ENCODE results near the gene TLE7.

Gene TLE7

GRCh38 chr16:71464231-71464630 is 22.4 kb upstream of the TLE7 start:
- DNase-seq (no peak), ATAC-seq (replicated peaks) (no peak)
- Mint-ChIP-seq H3K4me3 (no peak overlapping the region), H3K9me3 (no peaks in the 10 kb centered on the region), H3K4me1 (peaks cover 8 to 19% of the 10 kb centered on the region in 2 donors), H3K27ac (no peak overlapping the region), H3K27me3 (no peaks in the 10 kb centered on the region), H3K36me3 (peaks cover 7 to 11% of the 10 kb centered on the region in 2 donors)

- Mint-ChIP-seq H3K9me3 (no peaks in the 10 kb centered on the region), H3K27ac (peak within 1 kb of the TSS; percentile 97), H3K4me3 (peak within 1 kb of the TSS; percentile 95 to 98), H3K27me3 (no peaks in the 10 kb centered on the region), H3K36me3 (peaks cover 7 to 15% of the 10 kb centered on the region in 2 donors), H3K4me1 (peaks cover 10 to 34% of the 10 kb centered on the region in 2 donors)
- DNase-seq (peak; percentile 84), ATAC-seq (replicated peaks) (peak; percentile 99 to 100)
Measured at GRCh38 chr16:71461686-71462648, 20.1 kb upstream of the TLE7 start, which contains the start of gene ZNF23. ZNF23 (minus strand) TSS chr16:71462247; CDS start chr16:71456796, 5,451 bp downstream.

GRCh38 chr16:71460941-71461340 is 19.1 kb upstream of the TLE7 start:
- peak overlapping the region; percentile 97 for H3K27ac Mint-ChIP-seq

GRCh38 chr16:71460236-71460635 is 18.4 kb upstream of the TLE7 start:
- Mint-ChIP-seq H3K4me3 (no peak overlapping the region), H3K27me3 (no peaks in the 10 kb centered on the region), H3K4me1 (peaks cover 10 to 34% of the 10 kb centered on the region in 2 donors), H3K27ac (no peak overlapping the region), H3K9me3 (no peaks in the 10 kb centered on the region), H3K36me3 (peaks cover 20 to 31% of the 10 kb centered on the region in 2 donors)
- ATAC-seq (replicated peaks): no peak
- no peak for DNase-seq

More at GRCh38 chr16:71460941-71461340, 19.1 kb upstream of the TLE7 start:
- H3K27me3 Mint-ChIP-seq: no peaks in the 10 kb centered on the region
- peak overlapping the region; percentile 95 to 98 for H3K4me3 Mint-ChIP-seq
- peaks cover 14 to 24% of the 10 kb centered on the region in 2 donors for H3K36me3 Mint-ChIP-seq
- no peak for DNase-seq
- ATAC-seq (replicated peaks): no peak
- H3K4me1 Mint-ChIP-seq: peaks cover 10 to 34% of the 10 kb centered on the region in 2 donors
- no peaks in the 10 kb centered on the region for H3K9me3 Mint-ChIP-seq

GRCh38 chr16:71459510-71459909 is 17.7 kb upstream of the TLE7 start:
- Mint-ChIP-seq H3K27me3 (no peaks in the 10 kb centered on the region), H3K36me3 (peaks cover 26 to 38% of the 10 kb centered on the region in 2 donors), H3K27ac (no peak overlapping the region), H3K9me3 (peaks cover 0 to 7% of the 10 kb centered on the region in 2 donors), H3K4me3 (no peak overlapping the region), H3K4me1 (peaks cover 10 to 34% of the 10 kb centered on the region in 2 donors)
- no peak for DNase-seq
- no peak for ATAC-seq (replicated peaks)

GRCh38 chr16:71456801-71457200 is 14.9 kb upstream of the TLE7 start:
- H3K27me3 Mint-ChIP-seq: no peaks in the 10 kb centered on the region
- H3K9me3 Mint-ChIP-seq: peaks cover 12 to 24% of the 10 kb centered on the region in 2 donors
- ATAC-seq (replicated peaks): no peak
- H3K27ac Mint-ChIP-seq: no peak overlapping the region
- no peak overlapping the region for H3K4me3 Mint-ChIP-seq
- peaks cover 2 to 18% of the 10 kb centered on the region in 2 donors for H3K4me1 Mint-ChIP-seq
- no peak for DNase-seq
- peaks cover 53 to 58% of the 10 kb centered on the region in 2 donors for H3K36me3 Mint-ChIP-seq

GRCh38 chr16:71453036-71453435 is 11.2 kb upstream of the TLE7 start:
- Mint-ChIP-seq H3K27me3 (no peaks in the 10 kb centered on the region), H3K4me3 (no peak overlapping the region), H3K36me3 (peaks cover 85 to 92% of the 10 kb centered on the region in 2 donors), H3K9me3 (peaks cover 24 to 47% of the 10 kb centered on the region in 2 donors), H3K4me1 (peaks cover 0 to 4% of the 10 kb centered on the region in 2 donors), H3K27ac (peak overlapping the region; percentile 37)
- ATAC-seq (replicated peaks) (no peak), DNase-seq (no peak)

- Mint-ChIP-seq H3K9me3 (peaks cover 32 to 41% of the 10 kb centered on the region in 2 donors), H3K36me3 (peaks cover 62 to 76% of the 10 kb centered on the region in 2 donors), H3K27me3 (no peaks in the 10 kb centered on the region), H3K27ac (peak overlapping the region; percentile 37), H3K4me3 (no peak overlapping the region), H3K4me1 (no peaks in the 10 kb centered on the region)
- ATAC-seq (replicated peaks) (no peak), DNase-seq (no peak)
Measured at GRCh38 chr16:71449020-71449419, 7.2 kb upstream of the TLE7 start.

- H3K27ac Mint-ChIP-seq: no peak overlapping the region
- peaks cover 59 to 73% of the 10 kb centered on the region in 2 donors for H3K36me3 Mint-ChIP-seq
- H3K4me1 Mint-ChIP-seq: no peaks in the 10 kb centered on the region
- peaks cover 34 to 41% of the 10 kb centered on the region in 2 donors for H3K9me3 Mint-ChIP-seq
- H3K27me3 Mint-ChIP-seq: no peaks in the 10 kb centered on the region
- ATAC-seq (replicated peaks): no peak
- DNase-seq: no peak
- no peak overlapping the region for H3K4me3 Mint-ChIP-seq
Measured at GRCh38 chr16:71448274-71448866, 6.5 kb upstream of the TLE7 start.

GRCh38 chr16:71443714-71444113 is 1.9 kb upstream of the TLE7 start:
- Mint-ChIP-seq H3K9me3 (peaks cover 10 to 15% of the 10 kb centered on the region in 2 donors), H3K27me3 (peaks cover 17 to 22% of the 10 kb centered on the region in 2 donors), H3K4me1 (peaks cover 6 to 7% of the 10 kb centered on the region in 2 donors), H3K4me3 (no peak overlapping the region), H3K27ac (no peak overlapping the region), H3K36me3 (peaks cover 14 to 27% of the 10 kb centered on the region in 2 donors)
- DNase-seq: no peak
- no peak for ATAC-seq (replicated peaks)

GRCh38 chr16:71441348-71442050 is 355 bp downstream of the TLE7 start:
- ATAC-seq (replicated peaks) (no peak), DNase-seq (no peak)
- peaks cover 4 to 9% of the 10 kb centered on the region in 2 donors for H3K36me3 Mint-ChIP-seq
- peaks cover 6 to 7% of the 10 kb centered on the region in 2 donors for H3K4me1 Mint-ChIP-seq
- H3K4me3 Mint-ChIP-seq: no peak overlapping the region
- H3K9me3 Mint-ChIP-seq: peaks cover 6 to 13% of the 10 kb centered on the region in 2 donors
- peaks cover 37 to 40% of the 10 kb centered on the region in 2 donors for H3K27me3 Mint-ChIP-seq
- H3K27ac Mint-ChIP-seq: no peak overlapping the region

GRCh38 chr16:71440669-71441347 is 1.0 kb downstream of the TLE7 start:
- Mint-ChIP-seq H3K27me3 (peaks cover 37 to 42% of the 10 kb centered on the region in 2 donors), H3K9me3 (peaks cover 6 to 12% of the 10 kb centered on the region in 2 donors), H3K4me1 (peaks cover 6 to 7% of the 10 kb centered on the region in 2 donors), H3K27ac (no peak overlapping the region), H3K4me3 (no peak overlapping the region), H3K36me3 (peaks cover 4 to 7% of the 10 kb centered on the region in 2 donors)
- no peak for DNase-seq
- ATAC-seq (replicated peaks): peak in 1 of 2 donors; percentile 29

GRCh38 chr16:71439523-71439922 is 2.3 kb downstream of the TLE7 start:
- H3K27ac Mint-ChIP-seq: no peak overlapping the region
- peaks cover 4 to 6% of the 10 kb centered on the region in 2 donors for H3K36me3 Mint-ChIP-seq
- H3K27me3 Mint-ChIP-seq: peaks cover 37 to 42% of the 10 kb centered on the region in 2 donors
- no peak overlapping the region for H3K4me3 Mint-ChIP-seq
- DNase-seq (no peak), ATAC-seq (replicated peaks) (no peak)
- H3K4me1 Mint-ChIP-seq: peaks cover 6 to 7% of the 10 kb centered on the region in 2 donors
- peaks cover 6 to 7% of the 10 kb centered on the region in 2 donors for H3K9me3 Mint-ChIP-seq
